Measurements from ENCODE around the gene POLR3K.
"Not testable (repeated sequence)": the region's sequence is repeated elsewhere in the genome, so short reads cannot be mapped to it uniquely, and the experiment has no call there.

The POLR3K gene

DNA sequence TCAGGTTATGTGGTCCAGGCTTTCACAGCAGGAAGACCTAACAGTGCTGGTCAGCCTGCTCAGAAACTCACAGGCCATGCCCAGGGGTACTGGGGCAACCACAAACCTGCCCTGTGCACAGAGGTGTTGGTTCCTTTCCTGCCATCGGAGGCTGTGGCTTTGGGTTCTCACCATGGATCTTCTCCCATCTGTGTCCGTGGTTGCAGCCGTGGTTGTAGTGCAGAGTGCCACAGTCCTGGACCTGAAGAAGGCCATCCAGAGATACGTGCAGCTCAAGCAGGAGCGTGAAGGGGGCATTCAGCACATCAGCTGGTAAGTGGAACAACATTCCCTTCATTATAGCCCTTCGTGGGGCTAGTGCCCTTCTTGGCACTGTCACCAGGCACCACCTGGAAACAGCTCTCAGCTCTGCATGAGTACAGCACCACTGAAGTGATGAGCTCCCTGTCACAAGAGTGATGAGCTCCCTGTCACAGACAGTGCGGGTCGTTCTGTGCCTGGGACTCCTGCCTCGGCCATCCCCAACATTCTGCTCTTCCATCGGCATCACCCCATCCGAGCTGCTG, 2.2 kb upstream of the POLR3K start:
- no peak overlapping the region for H3K18ac ChIP-seq (ENCODE audit: low read length)

DNA sequence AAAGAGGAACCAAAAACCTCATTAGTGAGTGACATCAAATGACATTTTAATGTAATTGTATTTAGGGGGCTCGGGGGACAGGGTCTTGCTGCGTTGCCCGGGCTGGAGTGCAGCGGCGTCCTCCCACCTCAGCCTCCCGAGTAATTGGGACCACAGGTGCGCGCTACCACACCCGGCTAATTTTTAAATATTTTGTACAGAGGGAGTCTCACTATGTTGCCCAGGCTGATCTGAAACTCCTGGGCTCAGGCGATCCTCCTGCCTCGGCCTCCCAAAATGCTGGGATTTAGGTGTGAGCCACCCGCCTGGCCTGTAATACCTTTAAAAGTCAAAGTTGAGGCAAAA, 801 bp upstream of the POLR3K start:
- Histone ChIP-seq H3K36me3 (ENCODE audit: control insufficient read depth, insufficient read depth, low read length) (peaks cover 26% of the 10 kb centered on the region), H2BK5ac (ENCODE audit: low read length) (no peak overlapping the region), H4K8ac (ENCODE audit: low read depth, low read length) (no peak overlapping the region), H3K23ac (ENCODE audit: low read length) (no peak overlapping the region), H2BK120ac (ENCODE audit: low read depth, low read length) (no peak overlapping the region), H3K79me2 (ENCODE audit: control insufficient read depth, insufficient read depth, low read length) (peaks cover 16% of the 10 kb centered on the region), H3K27ac (ENCODE audit: low read depth, low read length) (no peak overlapping the region), H3K27me3 (ENCODE audit: insufficient read depth, low read length, poor library complexity) (no peaks in the 10 kb centered on the region), H3K4me1 (ENCODE audit: control insufficient read depth, low read depth, low read length) (peaks cover 2% of the 10 kb centered on the region), H3K9ac (ENCODE audit: low read length) (peak overlapping the region; percentile 79), H4K5ac (ENCODE audit: low read length) (no peak overlapping the region), H2AK5ac (ENCODE audit: low read length) (no peak overlapping the region), H3K18ac (ENCODE audit: low read length) (peak overlapping the region; percentile 42), H3K56ac (ENCODE audit: low read length) (peak overlapping the region; percentile 97), H3K79me1 (ENCODE audit: low read length) (peaks cover 4% of the 10 kb centered on the region), H3K4ac (ENCODE audit: low read depth, low read length) (peak overlapping the region; percentile 70), H3K4me3 (ENCODE audit: low read length) (peak overlapping the region; percentile 39), H3K4me2 (ENCODE audit: low read length) (peak overlapping the region; percentile 46), H2BK15ac (replicated peaks; ENCODE audit: low read depth) (no peak overlapping the region)
- no CpG with 5 or more reads among the region's 12 CpGs for WGBS (ENCODE audit: extremely low coverage, insufficient coverage, low lambda C conversion rate)
- DNase-seq = no peak

More for the DNA sequence above, 2.2 kb upstream of the POLR3K start:
- no CpG with 5 or more reads among the region's 11 CpGs for WGBS (ENCODE audit: extremely low coverage, insufficient coverage, low lambda C conversion rate)
- no peak overlapping the region for H3K4me2 ChIP-seq (ENCODE audit: low read length)
- no peak overlapping the region for H3K4ac ChIP-seq (ENCODE audit: low read depth, low read length)
- no peak overlapping the region for H3K23ac ChIP-seq (ENCODE audit: low read length)
- peaks cover 2% of the 10 kb centered on the region for H3K4me1 ChIP-seq (ENCODE audit: control insufficient read depth, low read depth, low read length)
- H3K56ac ChIP-seq (ENCODE audit: low read length) = no peak overlapping the region
- no peak overlapping the region for H4K8ac ChIP-seq (ENCODE audit: low read depth, low read length)
- no peak overlapping the region for H3K4me3 ChIP-seq (ENCODE audit: low read length)
- no peak overlapping the region for H2BK120ac ChIP-seq (ENCODE audit: low read depth, low read length)
- H4K5ac ChIP-seq (ENCODE audit: low read length) = no peak overlapping the region
- no peak for DNase-seq
- no peak overlapping the region for H2BK15ac ChIP-seq (replicated peaks; ENCODE audit: low read depth)
- no peak overlapping the region for H3K9ac ChIP-seq (ENCODE audit: low read length)
- H3K36me3 ChIP-seq (ENCODE audit: control insufficient read depth, insufficient read depth, low read length) = peaks cover 34% of the 10 kb centered on the region
- no peak overlapping the region for H2AK5ac ChIP-seq (ENCODE audit: low read length)
- no peaks in the 10 kb centered on the region for H3K27me3 ChIP-seq (ENCODE audit: insufficient read depth, low read length, poor library complexity)
- peaks cover 15% of the 10 kb centered on the region for H3K79me2 ChIP-seq (ENCODE audit: control insufficient read depth, insufficient read depth, low read length)
- peaks cover 4% of the 10 kb centered on the region for H3K79me1 ChIP-seq (ENCODE audit: low read length)
- no peak overlapping the region for H2BK5ac ChIP-seq (ENCODE audit: low read length)
- no peak overlapping the region for H3K27ac ChIP-seq (ENCODE audit: low read depth, low read length)

DNA sequence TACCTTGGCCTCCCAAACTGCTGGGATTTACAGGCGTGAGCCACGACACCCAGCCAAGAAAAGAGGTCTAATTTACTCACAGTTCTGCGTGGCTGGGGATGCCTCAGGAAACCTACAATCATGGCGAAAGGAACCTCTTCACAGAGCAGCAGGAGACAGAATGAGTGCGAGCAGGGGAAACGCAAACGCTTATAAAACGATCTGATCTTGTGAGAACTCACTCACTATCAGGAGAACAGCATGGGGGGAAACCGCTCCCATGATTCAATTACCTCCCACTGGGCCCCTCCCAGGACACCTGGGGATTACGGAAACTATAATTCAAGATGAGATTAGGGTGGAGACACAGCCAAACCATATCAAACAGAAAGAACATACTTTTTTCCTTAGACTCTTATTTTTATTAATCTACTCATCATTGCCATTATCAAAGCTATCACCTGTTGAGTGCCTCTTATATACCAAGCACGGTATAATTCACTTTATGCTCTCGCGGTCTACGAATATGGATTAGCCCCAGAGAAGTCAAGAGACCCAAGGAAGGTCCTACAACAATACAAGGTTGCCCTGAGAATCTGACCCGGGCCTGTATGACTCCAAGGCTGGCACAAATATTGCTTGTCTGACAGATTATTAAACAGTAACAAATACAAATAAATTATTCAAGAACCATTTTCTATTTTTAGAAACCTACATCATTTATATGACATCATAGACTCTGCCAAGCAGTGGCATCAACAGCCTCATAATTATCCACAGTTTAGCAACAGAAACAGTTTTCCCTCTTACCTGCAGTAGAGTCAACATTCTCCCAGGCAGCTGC, 2.4 kb downstream of the POLR3K start:
- no peak overlapping the region for H3K4me2 ChIP-seq (ENCODE audit: low read length)
- H3K27ac ChIP-seq (ENCODE audit: low read depth, low read length) = no peak overlapping the region
- H3K23ac ChIP-seq (ENCODE audit: low read length) = no peak overlapping the region
- no peak overlapping the region for H3K4me3 ChIP-seq (ENCODE audit: low read length)
- no CpG with 5 or more reads among the region's 15 CpGs for WGBS (ENCODE audit: extremely low coverage, insufficient coverage, low lambda C conversion rate)
- no peaks in the 10 kb centered on the region for H3K27me3 ChIP-seq (ENCODE audit: insufficient read depth, low read length, poor library complexity)
- no peak overlapping the region for H2BK5ac ChIP-seq (ENCODE audit: low read length)
- no peak overlapping the region for H2AK5ac ChIP-seq (ENCODE audit: low read length)
- peaks cover 7% of the 10 kb centered on the region for H3K79me1 ChIP-seq (ENCODE audit: low read length)
- H3K9ac ChIP-seq (ENCODE audit: low read length) = no peak overlapping the region
- no peak for DNase-seq
- H2BK15ac ChIP-seq (replicated peaks; ENCODE audit: low read depth) = no peak overlapping the region
- peaks cover 2% of the 10 kb centered on the region for H3K4me1 ChIP-seq (ENCODE audit: control insufficient read depth, low read depth, low read length)
- peaks cover 16% of the 10 kb centered on the region for H3K79me2 ChIP-seq (ENCODE audit: control insufficient read depth, insufficient read depth, low read length)
- H2BK120ac ChIP-seq (ENCODE audit: low read depth, low read length) = no peak overlapping the region
- no peak overlapping the region for H4K5ac ChIP-seq (ENCODE audit: low read length)
- H3K18ac ChIP-seq (ENCODE audit: low read length) = no peak overlapping the region
- no peak overlapping the region for H3K4ac ChIP-seq (ENCODE audit: low read depth, low read length)
- no peak overlapping the region for H3K56ac ChIP-seq (ENCODE audit: low read length)
- no peak overlapping the region for H4K8ac ChIP-seq (ENCODE audit: low read depth, low read length)
- H3K36me3 ChIP-seq (ENCODE audit: control insufficient read depth, insufficient read depth, low read length) = peaks cover 10% of the 10 kb centered on the region

DNA sequence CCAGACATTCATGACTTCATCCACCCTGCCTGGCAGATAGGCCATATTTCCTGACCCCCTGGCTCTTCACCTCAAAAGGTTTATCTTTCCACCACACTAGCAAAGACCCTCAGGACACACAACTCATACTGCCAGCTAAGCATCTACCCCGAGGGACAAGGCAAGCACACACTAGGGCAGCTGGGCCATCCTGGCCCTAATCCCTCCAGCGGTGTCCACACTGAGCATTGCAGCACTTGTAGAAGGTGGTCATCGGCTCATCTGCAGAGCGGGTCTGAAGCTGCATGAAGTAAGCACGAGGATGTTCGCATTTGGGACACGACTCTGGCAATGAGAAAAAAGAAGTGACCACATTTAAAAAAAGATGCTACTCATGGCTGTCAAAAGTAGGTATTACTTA, 6.2 kb downstream of the POLR3K start:
- Histone ChIP-seq H3K18ac (ENCODE audit: low read length) (no peak overlapping the region), H3K23ac (ENCODE audit: low read length) (no peak overlapping the region), H3K36me3 (ENCODE audit: control insufficient read depth, insufficient read depth, low read length) (peaks cover 17% of the 10 kb centered on the region)

DNA sequence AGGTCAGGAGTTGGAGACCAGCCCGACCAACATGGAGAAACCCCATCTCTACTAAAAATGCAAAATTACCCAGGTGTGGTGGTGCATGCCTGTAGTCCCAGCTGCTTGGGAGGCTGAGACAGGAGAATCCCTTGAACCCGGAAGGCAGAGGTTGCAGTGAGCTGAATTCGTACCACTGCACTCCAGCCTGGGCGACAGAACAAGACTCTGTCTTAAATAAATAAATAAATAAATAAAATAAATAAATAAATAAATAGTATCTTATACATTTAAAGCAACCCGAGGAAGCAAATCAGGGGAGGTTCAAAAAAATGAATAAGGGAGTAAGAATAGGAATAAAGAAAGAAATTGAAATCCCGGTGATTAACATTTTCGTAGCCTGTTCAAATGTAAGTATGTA, 6.9 kb downstream of the POLR3K start:
- not testable (repeated sequence) for H2BK15ac ChIP-seq (replicated peaks; ENCODE audit: low read depth); H3K4me3 ChIP-seq (ENCODE audit: low read length); H3K27ac ChIP-seq (ENCODE audit: low read depth, low read length); H3K4ac ChIP-seq (ENCODE audit: low read depth, low read length); H3K79me1 ChIP-seq (ENCODE audit: low read length); H4K5ac ChIP-seq (ENCODE audit: low read length); H3K4me2 ChIP-seq (ENCODE audit: low read length); H2BK5ac ChIP-seq (ENCODE audit: low read length); H2BK120ac ChIP-seq (ENCODE audit: low read depth, low read length); H3K9ac ChIP-seq (ENCODE audit: low read length); H3K79me2 ChIP-seq (ENCODE audit: control insufficient read depth, insufficient read depth, low read length); H3K23ac ChIP-seq (ENCODE audit: low read length); H4K8ac ChIP-seq (ENCODE audit: low read depth, low read length); DNase-seq; H3K56ac ChIP-seq (ENCODE audit: low read length); H3K27me3 ChIP-seq (ENCODE audit: insufficient read depth, low read length, poor library complexity); H2AK5ac ChIP-seq (ENCODE audit: low read length); H3K18ac ChIP-seq (ENCODE audit: low read length); H3K4me1 ChIP-seq (ENCODE audit: control insufficient read depth, low read depth, low read length)
- H3K36me3 ChIP-seq (ENCODE audit: control insufficient read depth, insufficient read depth, low read length) = peaks cover 17% of the 10 kb centered on the region
- WGBS (ENCODE audit: extremely low coverage, insufficient coverage, low lambda C conversion rate) = no CpG with 5 or more reads among the region's 7 CpGs

More for the DNA sequence above, 6.2 kb downstream of the POLR3K start:
- no peak overlapping the region for H2BK120ac ChIP-seq (ENCODE audit: low read depth, low read length)
- H3K56ac ChIP-seq (ENCODE audit: low read length) = no peak overlapping the region
- no peak overlapping the region for H3K27ac ChIP-seq (ENCODE audit: low read depth, low read length)
- no peak overlapping the region for H4K5ac ChIP-seq (ENCODE audit: low read length)
- peaks cover 2% of the 10 kb centered on the region for H3K4me1 ChIP-seq (ENCODE audit: control insufficient read depth, low read depth, low read length)
- no peak overlapping the region for H3K4me3 ChIP-seq (ENCODE audit: low read length)
- no CpG with 5 or more reads among the region's 7 CpGs for WGBS (ENCODE audit: extremely low coverage, insufficient coverage, low lambda C conversion rate)
- no peaks in the 10 kb centered on the region for H3K27me3 ChIP-seq (ENCODE audit: insufficient read depth, low read length, poor library complexity)
- no peak overlapping the region for H4K8ac ChIP-seq (ENCODE audit: low read depth, low read length)
- no peak overlapping the region for H3K4ac ChIP-seq (ENCODE audit: low read depth, low read length)
- H3K79me1 ChIP-seq (ENCODE audit: low read length) = peaks cover 8% of the 10 kb centered on the region
- H3K9ac ChIP-seq (ENCODE audit: low read length) = no peak overlapping the region
- H2BK5ac ChIP-seq (ENCODE audit: low read length) = no peak overlapping the region
- no peak overlapping the region for H3K4me2 ChIP-seq (ENCODE audit: low read length)
- no peak overlapping the region for H2AK5ac ChIP-seq (ENCODE audit: low read length)
- no peak overlapping the region for H2BK15ac ChIP-seq (replicated peaks; ENCODE audit: low read depth)
- peaks cover 11% of the 10 kb centered on the region for H3K79me2 ChIP-seq (ENCODE audit: control insufficient read depth, insufficient read depth, low read length)
- DNase-seq = no peak
